Neural progenitor cell (in vitro differentiated cells): ENCODE measurements around the gene AGBL4. TPM values are rescaled to one million over a fixed set of nuclear protein-coding genes. Genes with fewer than 3 reads are reported as not detected.

Source experiments
- DNase-seq: peaks from one replicate; pipeline ENCODE4 v3.0.0-alpha.2; 2016; ENCODE audit warnings: low spot score
- H2AFZ ChIP-seq: fragments of 200-600 bp; sonication (generic); replicated peaks from 2 replicates; pipeline ENCODE4 v1.6.1; 2016; ENCODE audit warnings: antibody characterized with exemption
- H3F3A ChIP-seq: fragments of 200-600 bp; sonication (generic); 2 replicates; pipeline ENCODE4 v1.6.1; 2016; ENCODE audit warnings: antibody characterized with exemption, low read depth
- H3K27ac ChIP-seq: fragments of 200-600 bp; sonication (generic); 2 replicates; pipeline ENCODE4 v1.5.1; 2016; ENCODE audit warnings: mild to moderate bottlenecking
- H3K27me3 ChIP-seq: fragments of 200-600 bp; sonication (generic); 2 replicates; pipeline ENCODE4 v1.6.1; 2016; ENCODE audit warnings: mild to moderate bottlenecking, moderate library complexity
- H3K36me3 ChIP-seq: fragments of 200-600 bp; sonication (generic); 2 replicates; pipeline ENCODE4 v1.5.1; 2016
- H3K4me1 ChIP-seq: fragments of 200-600 bp; sonication (generic); 2 replicates; pipeline ENCODE4 v1.6.1; 2016; ENCODE audit warnings: mixed run types
- H3K4me2 ChIP-seq: fragments of 200-600 bp; sonication (generic); 2 replicates; pipeline ENCODE4 v1.6.1; 2016
- H3K4me3 ChIP-seq: fragments of 200-600 bp; sonication (generic); 2 replicates; pipeline ENCODE4 v1.5.1; 2016
- H3K79me2 ChIP-seq: fragments of 200-600 bp; sonication (generic); 2 replicates; pipeline ENCODE4 v1.6.1; 2016; ENCODE audit warnings: low read depth
- H3K9ac ChIP-seq: fragments of 200-600 bp; sonication (generic); 2 replicates; pipeline ENCODE4 v1.6.1; 2016
- H3K9me3 ChIP-seq: fragments of 200-600 bp; sonication (generic); 2 replicates; pipeline ENCODE4 v1.5.1; 2016; ENCODE audit warnings: low read depth
- H4K20me1 ChIP-seq: fragments of 200-600 bp; sonication (generic); 2 replicates; pipeline ENCODE4 v1.6.1; 2016; ENCODE audit warnings: low read depth
- H3K27ac Mint-ChIP-seq: 3 replicates; pipeline ENCODE4 v1.8.0; 2021; ENCODE audit warnings: mixed read lengths
- H3K27me3 Mint-ChIP-seq: 2 replicates; pipeline ENCODE4 v1.8.0; 2022; ENCODE audit warnings: low read depth, mild to moderate bottlenecking, inconsistent platforms, moderate library complexity, mixed read lengths; ENCODE audit not compliant: insufficient read depth
- H3K36me3 Mint-ChIP-seq: 3 replicates; pipeline ENCODE4 v1.8.0; 2021; ENCODE audit warnings: mixed read lengths
- H3K4me1 Mint-ChIP-seq: 3 replicates; pipeline ENCODE4 v1.8.0; 2021; ENCODE audit warnings: mixed read lengths
- H3K4me3 Mint-ChIP-seq: 3 replicates; pipeline ENCODE4 v1.8.0; 2021; ENCODE audit warnings: mild to moderate bottlenecking, moderate library complexity, mixed read lengths
- H3K9me3 Mint-ChIP-seq: 3 replicates; pipeline ENCODE4 v1.8.0; 2020; ENCODE audit warnings: mixed read lengths
- CTCF ChIP-seq: fragments of 200-600 bp; sonication (generic); IDR thresholded peaks from 2 replicates; pipeline ENCODE4 v1.5.1; 2017; ENCODE audit warnings: antibody characterized with exemption, mild to moderate bottlenecking
- EZH2 ChIP-seq: fragments of 200-600 bp; sonication (generic); IDR thresholded peaks from 2 replicates; pipeline ENCODE4 v1.6.1; 2017; ENCODE audit warnings: antibody characterized with exemption, mild to moderate bottlenecking, moderate library complexity
- EZH2phosphoT487 ChIP-seq: fragments of 200-600 bp; sonication (generic); IDR thresholded peaks from 2 replicates; pipeline ENCODE4 v1.6.1; 2017; ENCODE audit warnings: antibody characterized with exemption
- total RNA-seq: library from RNA; depleted of rRNA; stranded (reverse); fragments of >200 nt; gene quantifications from 2 replicates; pipeline ENCODE4 v1.2.3, GENCODE V29; 2015; ENCODE audit warnings: low replicate concordance

Gene AGBL4
- total RNA-seq, 1 donor from 2014 or later = 1.5 TPM

GRCh38 chr1:48693180-48693579, 1330.6 kb downstream of the AGBL4 start:
- H3K4me1 ChIP-seq = no peaks in the 10 kb centered on the region
- no peak overlapping the region for H3K27ac Mint-ChIP-seq
- H3K79me2 ChIP-seq = no peaks in the 10 kb centered on the region
- H3F3A ChIP-seq = no peaks in the 10 kb centered on the region
- H3K9me3 ChIP-seq = no peaks in the 10 kb centered on the region
- no peak overlapping the region for H3K4me3 ChIP-seq
- H3K36me3 Mint-ChIP-seq = no peaks in the 10 kb centered on the region
- no peaks in the 10 kb centered on the region for H4K20me1 ChIP-seq
- H3K27me3 ChIP-seq = no peaks in the 10 kb centered on the region
- no peak for DNase-seq
- no peak overlapping the region for H3K27ac ChIP-seq
- H3K4me1 Mint-ChIP-seq = peaks cover 15% of the 10 kb centered on the region
- no peak overlapping the region for H3K4me2 ChIP-seq
- peaks cover 5% of the 10 kb centered on the region for H3K27me3 Mint-ChIP-seq
- no peak overlapping the region for H3K4me3 Mint-ChIP-seq
- no peaks in the 10 kb centered on the region for H3K36me3 ChIP-seq
- H3K9me3 Mint-ChIP-seq = no peaks in the 10 kb centered on the region
- H2AFZ ChIP-seq = no peak overlapping the region
- no peak overlapping the region for H3K9ac ChIP-seq
- TF ChIP-seq EZH2 (no peak), CTCF (no peak), EZH2phosphoT487 (no peak)

GRCh38 chr1:48692235-48692634, 1331.5 kb downstream of the AGBL4 start:
- no peak overlapping the region for H3K27ac ChIP-seq
- no peak overlapping the region for H2AFZ ChIP-seq
- H3K9me3 ChIP-seq = no peaks in the 10 kb centered on the region
- H3K4me1 ChIP-seq = no peaks in the 10 kb centered on the region
- no peaks in the 10 kb centered on the region for H3K79me2 ChIP-seq
- H3K4me3 ChIP-seq = no peak overlapping the region
- H3K36me3 ChIP-seq = no peaks in the 10 kb centered on the region
- Mint-ChIP-seq H3K36me3 (no peaks in the 10 kb centered on the region), H3K9me3 (no peaks in the 10 kb centered on the region), H3K4me1 (peaks cover 21% of the 10 kb centered on the region), H3K27me3 (peaks cover 5% of the 10 kb centered on the region), H3K4me3 (no peak overlapping the region), H3K27ac (no peak overlapping the region)
- no peak overlapping the region for H3K9ac ChIP-seq
- H3K4me2 ChIP-seq = no peak overlapping the region
- H3K27me3 ChIP-seq = no peaks in the 10 kb centered on the region
- H4K20me1 ChIP-seq = no peaks in the 10 kb centered on the region
- DNase-seq = no peak
- H3F3A ChIP-seq = no peaks in the 10 kb centered on the region
- TF ChIP-seq CTCF (no peak), EZH2phosphoT487 (no peak), EZH2 (no peak)

GRCh38 chr1:48691429-48692001, 1332.2 kb downstream of the AGBL4 start:
- DNase-seq = no peak
- no peak overlapping the region for H3K9ac ChIP-seq
- Mint-ChIP-seq H3K4me1 (peaks cover 28% of the 10 kb centered on the region), H3K27ac (no peak overlapping the region), H3K4me3 (no peak overlapping the region), H3K9me3 (no peaks in the 10 kb centered on the region), H3K36me3 (no peaks in the 10 kb centered on the region), H3K27me3 (no peaks in the 10 kb centered on the region)
- no peaks in the 10 kb centered on the region for H3F3A ChIP-seq
- H3K4me1 ChIP-seq = no peaks in the 10 kb centered on the region
- H2AFZ ChIP-seq = no peak overlapping the region
- TF ChIP-seq EZH2phosphoT487 (no peak), CTCF (no peak), EZH2 (no peak)
- no peak overlapping the region for H3K27ac ChIP-seq
- no peaks in the 10 kb centered on the region for H3K9me3 ChIP-seq
- H3K79me2 ChIP-seq = no peaks in the 10 kb centered on the region
- H3K4me2 ChIP-seq = no peak overlapping the region
- no peak overlapping the region for H3K4me3 ChIP-seq
- no peaks in the 10 kb centered on the region for H3K27me3 ChIP-seq
- no peaks in the 10 kb centered on the region for H4K20me1 ChIP-seq
- H3K36me3 ChIP-seq = no peaks in the 10 kb centered on the region
